KOPT-K1 (cell line): ENCODE data around the gene FGF14.

Experiments
- H3K27ac ChIP-seq: fragments of 200-600 bp; sonication (generic); 2 replicates; pipeline ENCODE4 v1.5.1; 2016; ENCODE audit warnings: antibody characterized with exemption, mild to moderate bottlenecking, low read depth, low read length; ENCODE audit not compliant: poor library complexity, severe bottlenecking
- H3K36me3 ChIP-seq: fragments of 200-600 bp; sonication (generic); 2 replicates; pipeline ENCODE4 v1.5.1; 2017; ENCODE audit warnings: antibody characterized with exemption, mild to moderate bottlenecking, low read length, moderate library complexity; ENCODE audit not compliant: insufficient read depth
- H3K9me3 ChIP-seq: fragments of 200-600 bp; sonication (generic); 2 replicates; pipeline ENCODE4 v1.5.1; 2017; ENCODE audit warnings: antibody characterized with exemption, low read length, mild to moderate bottlenecking; ENCODE audit not compliant: insufficient read depth, poor library complexity, severe bottlenecking

The FGF14 gene

DNA sequence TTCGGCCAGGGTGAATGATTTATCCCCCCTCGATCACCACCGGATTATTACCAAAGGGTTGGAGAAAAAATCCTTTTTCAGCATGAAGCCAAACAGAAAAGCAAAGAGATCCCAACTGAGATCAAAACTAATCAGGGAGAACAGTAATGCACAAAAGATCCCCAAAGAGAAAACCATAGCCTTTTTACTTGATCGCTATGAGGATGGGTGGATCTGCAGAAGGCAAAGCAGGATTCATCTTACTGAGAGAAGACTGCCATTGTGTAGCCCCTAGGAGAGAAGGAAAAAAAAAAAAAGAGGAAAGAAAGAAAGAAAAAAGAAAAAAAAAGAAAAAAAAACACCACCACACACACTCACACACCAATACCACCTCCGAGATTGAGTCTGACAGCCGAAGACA, at the start of gene FGF14:
FGF14 (minus strand) TSS at position 283 of the 400 bp plus-strand sequence.
- no peaks in the 10 kb centered on the region for H3K9me3 ChIP-seq
- H3K27ac ChIP-seq = no peak within 1 kb of the TSS
- no peaks in the 10 kb centered on the region for H3K36me3 ChIP-seq

DNA sequence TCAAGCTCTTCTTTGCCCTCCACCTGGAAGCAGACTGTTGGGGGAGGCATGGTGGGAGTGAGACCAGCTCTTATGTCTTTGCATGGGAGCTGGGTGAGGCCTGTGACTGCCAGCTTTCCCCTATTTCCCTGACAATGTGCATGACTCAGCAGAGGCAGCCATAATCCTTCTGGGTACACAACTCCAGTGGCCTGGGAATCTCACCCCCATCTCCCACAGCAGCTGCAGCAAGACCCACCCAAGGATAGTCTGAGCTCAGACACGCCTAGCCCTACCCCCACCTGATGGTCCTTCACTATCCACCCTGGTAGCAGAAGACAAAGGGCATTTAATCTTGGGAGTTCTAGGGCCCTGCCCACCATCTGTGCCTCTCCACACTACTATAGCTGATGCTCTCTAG, 41.4 kb upstream of the FGF14 start:
- H3K9me3 ChIP-seq = no peaks in the 10 kb centered on the region
- H3K36me3 ChIP-seq = no peaks in the 10 kb centered on the region

DNA sequence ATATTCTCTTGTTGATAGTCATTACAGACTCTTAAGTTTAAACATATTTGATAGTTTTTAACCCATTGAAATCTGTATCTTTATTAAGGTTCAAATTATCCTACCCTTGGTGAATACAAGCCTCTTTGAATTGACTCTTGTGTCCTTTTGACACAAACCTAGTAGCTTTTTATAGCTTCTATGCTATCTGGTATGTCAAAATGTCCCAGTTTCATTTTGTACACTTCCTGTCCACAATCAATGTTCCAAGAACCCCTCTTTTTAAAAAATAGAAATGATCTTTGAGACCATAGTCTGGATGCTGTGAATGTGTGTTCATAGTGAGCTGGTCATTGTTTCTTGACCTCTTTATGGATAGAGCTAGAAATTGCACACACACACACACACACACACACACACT, 39.2 kb upstream of the FGF14 start:
- H3K9me3 ChIP-seq = no peaks in the 10 kb centered on the region
- H3K36me3 ChIP-seq = no peaks in the 10 kb centered on the region
- no peak overlapping the region for H3K27ac ChIP-seq

More for the DNA sequence above, 41.4 kb upstream of the FGF14 start:
- H3K27ac ChIP-seq = no peak overlapping the region

DNA sequence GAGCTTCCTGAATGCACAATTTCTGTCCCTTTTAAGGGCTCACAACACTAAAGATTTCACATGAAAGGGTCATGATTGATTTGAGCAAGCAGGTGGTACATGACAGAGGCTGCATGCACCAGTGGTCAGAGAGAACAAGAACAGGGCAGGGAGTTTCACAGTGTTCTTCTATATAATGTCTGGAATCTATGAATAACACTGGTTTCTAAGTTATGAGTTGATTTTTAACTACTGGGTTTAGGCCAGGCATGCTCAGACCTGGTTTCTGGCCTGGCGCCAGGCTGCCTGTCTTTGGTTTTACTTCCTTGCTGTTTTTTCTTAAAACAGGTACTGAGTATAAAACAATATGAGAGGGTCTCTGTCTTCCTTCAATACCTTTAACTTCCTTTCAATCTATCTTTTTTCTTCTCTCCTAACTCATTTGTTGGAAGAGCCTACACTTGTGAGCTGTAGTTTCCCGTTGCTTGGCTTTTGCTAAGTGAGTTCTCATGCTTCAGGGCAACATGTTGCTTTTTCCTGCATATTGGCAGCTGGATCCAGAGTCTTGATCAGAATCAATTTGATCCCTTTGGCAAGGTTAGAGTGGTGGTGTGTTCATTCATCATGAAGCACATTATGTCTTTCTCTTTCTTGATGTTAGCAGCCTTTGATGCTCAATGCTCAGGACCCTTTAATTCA, 38.5 kb upstream of the FGF14 start:
- H3K9me3 ChIP-seq = no peaks in the 10 kb centered on the region

DNA sequence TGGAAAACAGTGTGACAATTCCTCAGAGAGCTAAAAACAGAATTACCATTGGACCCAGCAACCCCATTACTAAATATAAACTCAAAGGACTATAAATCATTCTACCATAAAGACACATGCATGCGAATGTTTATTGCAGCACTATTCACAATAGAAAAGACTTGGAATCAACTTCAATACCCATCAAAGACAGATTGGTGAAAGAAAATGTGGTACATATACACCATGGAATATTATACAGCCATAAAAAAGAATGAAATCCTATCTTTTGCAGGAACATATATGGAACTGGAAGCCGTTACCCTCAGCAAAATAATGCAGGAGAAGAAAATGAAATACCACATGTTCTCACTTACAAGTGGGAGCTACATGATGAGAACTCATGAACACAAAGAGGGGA, 20.8 kb upstream of the FGF14 start:
- Histone ChIP-seq H3K9me3 (peaks cover 25% of the 10 kb centered on the region), H3K27ac (no peak overlapping the region), H3K36me3 (no peaks in the 10 kb centered on the region)

More for the DNA sequence above, 38.5 kb upstream of the FGF14 start:
- H3K27ac ChIP-seq = no peak overlapping the region
- H3K36me3 ChIP-seq = no peaks in the 10 kb centered on the region

DNA sequence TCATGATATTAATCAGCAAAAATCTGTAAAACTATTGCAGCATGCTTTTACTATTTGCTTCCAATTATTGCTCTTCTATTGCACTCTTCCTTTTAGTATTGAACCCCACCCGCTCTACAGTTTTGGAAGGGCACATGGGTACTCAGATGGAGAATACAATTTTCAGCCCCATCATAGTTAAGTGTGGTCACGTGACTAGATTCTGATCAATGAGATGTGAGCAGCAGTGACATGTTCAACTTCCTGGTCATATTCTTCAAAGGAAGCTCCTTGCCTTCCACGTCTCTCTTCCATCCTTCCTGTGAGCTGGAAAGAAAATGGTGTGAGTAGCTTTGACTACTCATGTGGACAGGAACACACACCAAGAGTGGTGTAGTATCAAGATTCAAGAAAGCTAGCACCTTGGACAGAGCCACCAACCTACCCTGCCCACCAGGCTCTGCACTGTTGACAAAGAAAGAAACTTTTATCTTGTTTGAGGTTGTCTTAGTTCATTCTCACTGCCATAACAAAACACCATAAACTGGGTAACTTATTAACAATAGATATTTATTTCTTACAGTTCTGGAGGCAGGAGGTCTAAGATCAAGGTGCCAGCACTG, 3.8 kb upstream of the FGF14 start:
- Histone ChIP-seq H3K36me3 (no peaks in the 10 kb centered on the region), H3K27ac (no peak overlapping the region), H3K9me3 (peaks cover 6% of the 10 kb centered on the region)

DNA sequence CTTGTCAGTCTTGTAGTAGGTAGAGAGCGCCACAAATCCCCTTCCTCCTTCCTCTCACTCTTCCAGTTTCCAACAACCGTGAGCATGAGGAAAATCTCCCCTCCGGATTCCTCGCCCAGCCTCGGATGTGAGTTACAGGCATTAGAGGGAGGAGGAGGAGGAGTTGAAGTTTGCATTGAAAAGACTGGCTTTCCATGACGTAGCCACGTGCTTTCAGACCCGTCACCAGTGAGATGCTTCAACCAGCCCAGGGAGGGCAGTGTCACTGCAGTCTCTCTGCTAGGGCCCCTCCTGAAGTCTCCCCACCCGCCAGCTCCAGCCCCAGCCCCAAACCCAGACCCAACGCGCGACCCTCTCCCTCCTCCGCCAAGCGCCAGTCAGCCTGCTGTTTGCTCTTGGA, 442 bp upstream of the FGF14 start:
- no peak overlapping the region for H3K27ac ChIP-seq

DNA sequence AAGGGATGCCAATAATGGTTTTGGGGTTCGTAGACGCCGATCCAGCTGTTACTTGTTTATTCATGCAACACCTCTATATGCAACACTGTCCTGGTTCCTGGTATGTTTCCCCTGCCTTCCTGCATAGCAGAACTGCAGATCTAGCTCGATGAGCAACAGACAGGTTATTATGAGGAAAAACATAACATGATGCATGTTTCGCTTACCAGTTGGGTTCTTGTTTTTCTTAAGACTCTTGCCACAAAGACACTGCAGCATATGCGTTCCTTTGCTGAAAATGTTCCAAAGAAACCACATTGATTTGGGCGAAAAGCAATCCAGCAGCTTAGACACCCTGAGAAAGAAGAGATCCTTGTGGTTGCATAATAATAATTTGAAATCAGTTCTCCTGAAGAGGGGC, 583 bp downstream of the FGF14 start:
- no peaks in the 10 kb centered on the region for H3K36me3 ChIP-seq
- H3K9me3 ChIP-seq = no peaks in the 10 kb centered on the region
- H3K27ac ChIP-seq = no peak overlapping the region

More for the DNA sequence above, 442 bp upstream of the FGF14 start:
- H3K36me3 ChIP-seq = no peaks in the 10 kb centered on the region
- H3K9me3 ChIP-seq = no peaks in the 10 kb centered on the region

DNA sequence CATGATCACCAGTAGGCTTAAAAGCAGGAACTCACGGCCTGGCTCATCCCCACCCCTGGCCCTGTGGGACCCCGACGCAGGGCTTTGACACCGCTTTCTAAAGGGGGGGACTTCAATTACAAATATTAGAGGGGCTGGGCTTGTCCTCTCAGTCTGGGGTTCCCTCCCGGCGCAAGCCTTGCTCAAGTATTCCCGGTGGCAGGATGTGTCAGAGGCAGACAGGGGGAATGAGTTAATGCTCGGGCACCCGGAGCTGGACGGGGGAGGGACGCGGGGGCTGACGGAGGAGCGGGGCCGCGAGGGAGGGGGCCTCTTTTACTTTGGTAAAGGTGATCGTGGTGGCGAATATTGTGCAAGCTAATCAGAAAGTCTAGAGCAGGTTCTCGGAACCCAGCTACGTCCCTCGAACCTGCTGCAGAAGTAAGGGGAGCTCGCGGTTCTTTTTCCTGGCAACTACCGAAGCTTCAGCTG, 1.1 kb downstream of the FGF14 start:
- H3K36me3 ChIP-seq = no peaks in the 10 kb centered on the region
- H3K27ac ChIP-seq = no peak overlapping the region
- no peaks in the 10 kb centered on the region for H3K9me3 ChIP-seq

DNA sequence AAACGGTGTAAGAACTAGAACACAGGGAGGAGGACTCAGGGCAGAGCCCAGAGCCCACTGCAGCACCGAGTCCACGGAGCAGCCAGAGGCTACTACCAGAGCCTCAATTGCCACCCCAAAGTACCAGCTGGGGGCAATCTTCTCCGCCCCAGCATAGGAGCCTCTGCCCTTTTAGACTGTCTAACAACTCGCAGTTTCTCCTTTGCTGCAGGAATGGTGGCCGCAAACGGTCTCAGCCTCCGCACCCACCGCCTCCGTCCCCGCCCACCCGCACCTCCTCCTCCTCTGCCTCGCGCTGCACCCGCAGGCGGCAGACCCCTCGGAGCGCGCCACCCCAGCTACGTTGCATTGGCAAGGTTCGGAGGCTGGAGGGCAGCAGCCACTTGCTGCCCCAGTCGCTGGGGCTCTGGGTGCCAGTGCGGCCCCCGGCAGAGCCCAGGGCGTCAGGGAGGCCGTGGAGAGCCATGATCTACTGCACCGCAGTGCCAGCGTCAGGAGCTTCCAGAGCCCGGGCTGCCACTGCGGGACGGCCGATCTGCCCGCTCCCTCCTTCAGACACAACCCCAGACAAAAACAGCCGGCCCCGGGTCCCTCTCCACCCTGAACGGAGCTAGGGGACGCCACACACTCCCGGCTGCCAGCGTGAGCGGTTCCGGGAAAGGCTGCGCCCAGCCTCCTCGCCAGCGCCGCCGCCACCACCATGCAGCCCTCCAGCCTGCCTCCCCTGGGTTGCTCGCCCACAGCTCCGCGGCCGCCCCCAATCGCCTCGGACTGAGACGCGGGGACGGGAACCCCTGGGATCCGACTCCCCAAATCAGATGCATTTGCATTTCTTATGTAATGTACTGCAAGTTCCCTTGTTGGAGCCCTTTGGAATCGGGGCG, 1.8 kb downstream of the FGF14 start:
- no peak overlapping the region for H3K27ac ChIP-seq
- no peaks in the 10 kb centered on the region for H3K36me3 ChIP-seq
- no peaks in the 10 kb centered on the region for H3K9me3 ChIP-seq

DNA sequence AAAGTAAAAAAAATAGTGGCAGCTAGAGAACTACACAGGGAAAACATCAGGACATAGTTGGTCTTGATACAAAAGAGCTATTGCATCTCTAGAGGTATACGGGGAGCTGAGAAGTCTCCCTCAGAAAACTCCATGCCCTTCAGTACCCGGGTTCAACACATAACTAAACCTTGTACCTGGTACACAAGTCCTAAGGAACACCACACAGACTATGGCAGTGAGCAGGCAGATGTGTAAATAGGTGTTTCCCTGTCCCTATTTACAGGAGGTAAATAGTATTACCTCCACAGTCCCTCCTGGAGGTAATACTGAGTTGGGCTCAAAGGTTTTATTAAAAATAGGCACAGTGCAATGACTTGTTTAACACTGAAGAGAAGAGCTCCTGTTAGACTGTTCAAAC, 5.9 kb downstream of the FGF14 start:
- H3K27ac ChIP-seq = no peak overlapping the region
- no peaks in the 10 kb centered on the region for H3K36me3 ChIP-seq
- no peaks in the 10 kb centered on the region for H3K9me3 ChIP-seq

DNA sequence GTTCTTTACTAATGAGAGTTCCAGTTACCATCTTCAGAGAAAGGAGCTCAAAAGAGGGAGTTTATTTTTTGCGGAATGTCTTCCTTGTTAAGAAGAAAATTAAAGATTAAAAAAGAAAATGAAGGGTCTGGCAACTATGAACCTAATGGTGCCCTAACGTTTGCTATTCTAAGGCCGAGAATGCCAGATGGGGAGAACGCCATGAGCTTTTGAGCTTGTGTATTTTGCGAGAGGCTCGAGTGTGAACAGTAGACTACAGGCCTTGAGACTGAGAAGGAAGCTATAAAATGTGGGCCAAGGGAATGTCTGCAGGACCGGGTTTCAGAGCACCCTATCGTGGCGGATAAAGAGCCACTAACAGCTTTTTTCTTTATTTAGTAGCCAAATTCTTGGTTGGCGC, 6.7 kb downstream of the FGF14 start:
- H3K27ac ChIP-seq = peak overlapping the region; percentile 84
- no peaks in the 10 kb centered on the region for H3K9me3 ChIP-seq
- H3K36me3 ChIP-seq = no peaks in the 10 kb centered on the region

DNA sequence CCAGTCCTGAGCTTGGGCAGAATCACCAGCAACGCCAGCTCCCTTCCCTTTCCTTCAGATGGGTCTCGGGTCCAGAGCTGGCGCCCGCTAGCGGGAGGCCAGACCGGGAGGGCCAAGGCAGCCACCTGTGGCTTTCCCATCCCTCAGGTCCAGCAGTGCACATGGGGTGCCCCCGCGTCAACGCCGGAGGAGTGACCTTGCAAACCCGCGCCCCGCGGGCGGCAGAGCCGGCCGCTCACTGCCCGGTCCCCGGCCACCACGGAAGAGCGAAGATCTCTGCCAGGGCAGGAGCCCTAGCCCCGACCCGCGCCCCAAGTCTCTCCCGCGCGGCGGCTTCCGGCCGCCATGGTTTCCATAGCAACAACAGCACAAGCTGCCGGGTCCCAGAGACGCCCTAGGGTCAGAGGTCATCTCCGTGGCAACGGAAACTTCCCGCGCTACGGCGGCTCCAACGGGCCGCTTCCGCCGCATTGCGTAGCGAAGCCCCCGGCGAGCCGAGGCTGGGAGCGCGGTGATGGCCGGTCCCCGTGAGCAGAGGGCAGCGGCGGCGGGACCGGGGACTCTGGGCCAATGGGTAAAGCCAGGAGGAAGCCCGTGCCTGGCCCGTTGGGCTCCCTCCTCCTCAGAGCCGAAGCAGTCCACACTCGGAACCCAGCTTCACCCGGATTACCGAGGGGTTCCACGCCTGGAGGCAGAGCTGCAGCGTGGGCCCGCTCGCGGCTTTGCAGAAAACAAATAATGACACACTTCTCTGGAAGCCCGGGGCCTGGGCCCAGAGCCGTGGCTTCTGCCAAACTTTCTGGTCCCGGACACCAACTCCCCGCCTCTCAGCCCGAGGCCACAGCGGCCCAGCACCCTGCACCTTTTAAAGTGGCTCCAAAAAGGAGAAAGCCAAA, 7.4 kb downstream of the FGF14 start:
- Histone ChIP-seq H3K9me3 (no peaks in the 10 kb centered on the region), H3K36me3 (no peaks in the 10 kb centered on the region), H3K27ac (peak overlapping the region; percentile 84)

DNA sequence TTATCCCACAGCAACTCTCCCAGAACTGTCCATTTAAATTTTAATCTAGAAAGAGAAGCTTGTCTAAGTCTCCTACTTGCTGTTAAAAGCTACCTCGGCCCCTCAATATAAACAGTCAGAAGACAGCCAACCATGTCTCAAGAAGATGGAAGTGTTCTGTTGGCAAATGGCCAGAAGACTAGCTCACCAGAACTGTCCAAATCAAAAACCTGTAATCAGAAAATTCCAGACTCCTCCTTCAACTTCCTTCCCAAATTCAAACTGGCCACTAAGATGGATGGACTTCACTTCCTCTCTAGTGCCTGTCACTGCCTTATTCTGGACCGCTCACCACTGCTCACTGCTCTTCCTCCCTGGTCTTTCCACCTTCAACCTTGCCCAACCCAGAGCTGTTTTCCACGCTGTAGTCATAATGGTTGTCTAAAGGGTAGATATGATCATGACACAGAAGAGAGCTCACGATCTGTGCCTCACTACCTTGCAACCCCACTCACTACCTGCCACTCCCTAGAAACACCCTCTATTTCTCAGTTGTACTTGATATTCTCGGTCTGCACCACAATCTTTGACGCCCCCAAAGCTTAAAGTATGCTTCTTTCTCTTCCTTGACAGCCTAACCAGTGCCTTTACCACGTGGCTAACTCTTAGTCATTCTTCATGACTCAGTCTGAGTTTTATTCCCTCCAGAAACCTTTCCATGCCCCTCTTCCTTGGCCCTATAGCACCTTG, 9.2 kb downstream of the FGF14 start:
- no peak overlapping the region for H3K27ac ChIP-seq
- no peaks in the 10 kb centered on the region for H3K9me3 ChIP-seq
- no peaks in the 10 kb centered on the region for H3K36me3 ChIP-seq
